ENCODE data around the gene SLC17A7.

DNA sequence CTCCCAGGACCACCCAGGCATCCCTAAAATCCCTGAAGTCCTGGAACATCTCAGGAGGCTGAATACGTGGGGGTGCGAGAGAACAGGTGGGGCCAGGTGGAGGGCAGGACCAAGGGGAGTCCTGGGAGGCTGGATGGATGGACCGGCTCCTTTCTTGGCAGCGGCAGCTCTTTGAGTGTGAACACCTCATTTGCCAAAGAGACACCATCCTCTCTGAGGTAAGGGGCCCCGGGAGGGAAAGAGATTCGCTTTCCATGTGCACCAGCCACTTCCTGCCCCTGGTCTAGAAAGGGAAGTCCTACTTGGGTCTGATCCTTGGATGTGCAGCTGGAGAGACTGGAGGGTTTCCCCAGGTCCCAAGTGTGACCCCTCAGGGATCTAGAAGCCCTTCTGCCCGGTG, 34.2 kb downstream of the SLC17A7 start:
- TF ChIP-seq, protein P1, sequence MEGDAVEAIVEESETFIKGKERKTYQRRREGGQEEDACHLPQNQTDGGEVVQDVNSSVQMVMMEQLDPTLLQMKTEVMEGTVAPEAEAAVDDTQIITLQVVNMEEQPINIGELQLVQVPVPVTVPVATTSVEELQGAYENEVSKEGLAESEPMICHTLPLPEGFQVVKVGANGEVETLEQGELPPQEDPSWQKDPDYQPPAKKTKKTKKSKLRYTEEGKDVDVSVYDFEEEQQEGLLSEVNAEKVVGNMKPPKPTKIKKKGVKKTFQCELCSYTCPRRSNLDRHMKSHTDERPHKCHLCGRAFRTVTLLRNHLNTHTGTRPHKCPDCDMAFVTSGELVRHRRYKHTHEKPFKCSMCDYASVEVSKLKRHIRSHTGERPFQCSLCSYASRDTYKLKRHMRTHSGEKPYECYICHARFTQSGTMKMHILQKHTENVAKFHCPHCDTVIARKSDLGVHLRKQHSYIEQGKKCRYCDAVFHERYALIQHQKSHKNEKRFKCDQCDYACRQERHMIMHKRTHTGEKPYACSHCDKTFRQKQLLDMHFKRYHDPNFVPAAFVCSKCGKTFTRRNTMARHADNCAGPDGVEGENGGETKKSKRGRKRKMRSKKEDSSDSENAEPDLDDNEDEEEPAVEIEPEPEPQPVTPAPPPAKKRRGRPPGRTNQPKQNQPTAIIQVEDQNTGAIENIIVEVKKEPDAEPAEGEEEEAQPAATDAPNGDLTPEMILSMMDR (IDR thresholded peaks at IDR 0.05; ENCODE audit: control extremely low read depth in 1 of 3, insufficient read depth in 1 of 3, low read depth in 1 of 3, low read length in 3 of 3) = no peak
- TF ChIP-seq POLR2A (IDR thresholded peaks at IDR 0.05; ENCODE audit: control extremely low read depth in 1 of 2, low read depth in 2 of 2, low read length in 2 of 2) = no peak
- TF ChIP-seq EZH2 (IDR thresholded peaks at IDR 0.05; ENCODE audit: low read depth, low read length, severe bottlenecking) = no peak
- TF ChIP-seq RNF2 (IDR thresholded peaks at IDR 0.05; ENCODE audit: borderline replicate concordance, low read depth, low read length, missing control alignments, poor library complexity, severe bottlenecking) = no peak
- no peak for TF ChIP-seq TAF1 (IDR thresholded peaks at IDR 0.05; ENCODE audit: low read depth, low read length)
- no peak for TF ChIP-seq CREB1 (IDR thresholded peaks at IDR 0.05)
- no peak for TF ChIP-seq POLR2AphosphoS5 (IDR thresholded peaks at IDR 0.05; ENCODE audit: low read depth, low read length)
- TF ChIP-seq MAFK (IDR thresholded peaks at IDR 0.05; ENCODE audit: low read depth, low read length) = no peak
- TF ChIP-seq GABPA (IDR thresholded peaks at IDR 0.05; ENCODE audit: borderline replicate concordance, insufficient read depth, low read length) = no peak
- TF ChIP-seq, protein P2, sequence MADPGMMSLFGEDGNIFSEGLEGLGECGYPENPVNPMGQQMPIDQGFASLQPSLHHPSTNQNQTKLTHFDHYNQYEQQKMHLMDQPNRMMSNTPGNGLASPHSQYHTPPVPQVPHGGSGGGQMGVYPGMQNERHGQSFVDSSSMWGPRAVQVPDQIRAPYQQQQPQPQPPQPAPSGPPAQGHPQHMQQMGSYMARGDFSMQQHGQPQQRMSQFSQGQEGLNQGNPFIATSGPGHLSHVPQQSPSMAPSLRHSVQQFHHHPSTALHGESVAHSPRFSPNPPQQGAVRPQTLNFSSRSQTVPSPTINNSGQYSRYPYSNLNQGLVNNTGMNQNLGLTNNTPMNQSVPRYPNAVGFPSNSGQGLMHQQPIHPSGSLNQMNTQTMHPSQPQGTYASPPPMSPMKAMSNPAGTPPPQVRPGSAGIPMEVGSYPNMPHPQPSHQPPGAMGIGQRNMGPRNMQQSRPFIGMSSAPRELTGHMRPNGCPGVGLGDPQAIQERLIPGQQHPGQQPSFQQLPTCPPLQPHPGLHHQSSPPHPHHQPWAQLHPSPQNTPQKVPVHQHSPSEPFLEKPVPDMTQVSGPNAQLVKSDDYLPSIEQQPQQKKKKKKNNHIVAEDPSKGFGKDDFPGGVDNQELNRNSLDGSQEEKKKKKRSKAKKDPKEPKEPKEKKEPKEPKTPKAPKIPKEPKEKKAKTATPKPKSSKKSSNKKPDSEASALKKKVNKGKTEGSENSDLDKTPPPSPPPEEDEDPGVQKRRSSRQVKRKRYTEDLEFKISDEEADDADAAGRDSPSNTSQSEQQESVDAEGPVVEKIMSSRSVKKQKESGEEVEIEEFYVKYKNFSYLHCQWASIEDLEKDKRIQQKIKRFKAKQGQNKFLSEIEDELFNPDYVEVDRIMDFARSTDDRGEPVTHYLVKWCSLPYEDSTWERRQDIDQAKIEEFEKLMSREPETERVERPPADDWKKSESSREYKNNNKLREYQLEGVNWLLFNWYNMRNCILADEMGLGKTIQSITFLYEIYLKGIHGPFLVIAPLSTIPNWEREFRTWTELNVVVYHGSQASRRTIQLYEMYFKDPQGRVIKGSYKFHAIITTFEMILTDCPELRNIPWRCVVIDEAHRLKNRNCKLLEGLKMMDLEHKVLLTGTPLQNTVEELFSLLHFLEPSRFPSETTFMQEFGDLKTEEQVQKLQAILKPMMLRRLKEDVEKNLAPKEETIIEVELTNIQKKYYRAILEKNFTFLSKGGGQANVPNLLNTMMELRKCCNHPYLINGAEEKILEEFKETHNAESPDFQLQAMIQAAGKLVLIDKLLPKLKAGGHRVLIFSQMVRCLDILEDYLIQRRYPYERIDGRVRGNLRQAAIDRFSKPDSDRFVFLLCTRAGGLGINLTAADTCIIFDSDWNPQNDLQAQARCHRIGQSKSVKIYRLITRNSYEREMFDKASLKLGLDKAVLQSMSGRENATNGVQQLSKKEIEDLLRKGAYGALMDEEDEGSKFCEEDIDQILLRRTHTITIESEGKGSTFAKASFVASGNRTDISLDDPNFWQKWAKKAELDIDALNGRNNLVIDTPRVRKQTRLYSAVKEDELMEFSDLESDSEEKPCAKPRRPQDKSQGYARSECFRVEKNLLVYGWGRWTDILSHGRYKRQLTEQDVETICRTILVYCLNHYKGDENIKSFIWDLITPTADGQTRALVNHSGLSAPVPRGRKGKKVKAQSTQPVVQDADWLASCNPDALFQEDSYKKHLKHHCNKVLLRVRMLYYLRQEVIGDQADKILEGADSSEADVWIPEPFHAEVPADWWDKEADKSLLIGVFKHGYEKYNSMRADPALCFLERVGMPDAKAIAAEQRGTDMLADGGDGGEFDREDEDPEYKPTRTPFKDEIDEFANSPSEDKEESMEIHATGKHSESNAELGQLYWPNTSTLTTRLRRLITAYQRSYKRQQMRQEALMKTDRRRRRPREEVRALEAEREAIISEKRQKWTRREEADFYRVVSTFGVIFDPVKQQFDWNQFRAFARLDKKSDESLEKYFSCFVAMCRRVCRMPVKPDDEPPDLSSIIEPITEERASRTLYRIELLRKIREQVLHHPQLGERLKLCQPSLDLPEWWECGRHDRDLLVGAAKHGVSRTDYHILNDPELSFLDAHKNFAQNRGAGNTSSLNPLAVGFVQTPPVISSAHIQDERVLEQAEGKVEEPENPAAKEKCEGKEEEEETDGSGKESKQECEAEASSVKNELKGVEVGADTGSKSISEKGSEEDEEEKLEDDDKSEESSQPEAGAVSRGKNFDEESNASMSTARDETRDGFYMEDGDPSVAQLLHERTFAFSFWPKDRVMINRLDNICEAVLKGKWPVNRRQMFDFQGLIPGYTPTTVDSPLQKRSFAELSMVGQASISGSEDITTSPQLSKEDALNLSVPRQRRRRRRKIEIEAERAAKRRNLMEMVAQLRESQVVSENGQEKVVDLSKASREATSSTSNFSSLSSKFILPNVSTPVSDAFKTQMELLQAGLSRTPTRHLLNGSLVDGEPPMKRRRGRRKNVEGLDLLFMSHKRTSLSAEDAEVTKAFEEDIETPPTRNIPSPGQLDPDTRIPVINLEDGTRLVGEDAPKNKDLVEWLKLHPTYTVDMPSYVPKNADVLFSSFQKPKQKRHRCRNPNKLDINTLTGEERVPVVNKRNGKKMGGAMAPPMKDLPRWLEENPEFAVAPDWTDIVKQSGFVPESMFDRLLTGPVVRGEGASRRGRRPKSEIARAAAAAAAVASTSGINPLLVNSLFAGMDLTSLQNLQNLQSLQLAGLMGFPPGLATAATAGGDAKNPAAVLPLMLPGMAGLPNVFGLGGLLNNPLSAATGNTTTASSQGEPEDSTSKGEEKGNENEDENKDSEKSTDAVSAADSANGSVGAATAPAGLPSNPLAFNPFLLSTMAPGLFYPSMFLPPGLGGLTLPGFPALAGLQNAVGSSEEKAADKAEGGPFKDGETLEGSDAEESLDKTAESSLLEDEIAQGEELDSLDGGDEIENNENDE (IDR thresholded peaks at IDR 0.05; ENCODE audit: insufficient replicate concordance, low read length) = no peak
- no peak for TF ChIP-seq CHD1 (IDR thresholded peaks at IDR 0.05; ENCODE audit: low read depth, low read length)
